HCT116 (cell line): Measurements from ENCODE around the gene CHST8. TPM values are rescaled to one million over a fixed set of nuclear protein-coding genes. Genes with fewer than 3 reads are reported as not detected.

Experiments
- ATAC-seq: fragments of 200-7000 bp; cut with Tn5 transposase; 2 replicates; pipeline ENCODE4 v1.9.1; 2020; ENCODE audit warnings: mild to moderate bottlenecking, moderate library complexity
- BruUV-seq: library from RNA; stranded (reverse); fragments of 400-500 nt; replicated peaks from 2 replicates; lab custom pipeline; 2021; lab: Mats Ljungman, UMichigan
- CTCF ChIA-PET: fragments of 300-600 bp; sonication (Branson Sonifier 250); formaldehyde crosslinking; loops from one replicate; lab custom pipeline; 2021; ENCODE audit warnings: antibody characterized with exemption; lab: Charles Lee
- POLR2A ChIA-PET: fragments of 300-600, 350-600 bp; sonication (Branson Sonifier 250); formaldehyde crosslinking; loops from one replicate; lab custom pipeline; 2021; ENCODE audit warnings: antibody characterized with exemption; lab: Charles Lee
- RAD21 ChIA-PET, 2 experiments: fragments of 300-600 bp; sonication (Branson Sonifier 250); formaldehyde crosslinking; loops; one replicate each; lab custom pipeline; 2023; ENCODE audit warnings: low total read pairs in 2 of 2; ENCODE audit not compliant: uncharacterized antibody in 2 of 2, unreplicated experiment in 2 of 2, low non-redundant PET in 1 of 2; lab: Charles Lee
- DNase-seq: peaks from one replicate; pipeline ENCODE4 v3.0.0-alpha.2; 2010; ENCODE audit warnings: low read depth, low spot score
- H2AFZ ChIP-seq: fragments of 200-600 bp; shearing (Covaris generic), sonication (generic); 2 replicates; pipeline ENCODE4 v1.6.1; 2017; ENCODE audit warnings: low read depth, mixed run types, mixed read lengths, antibody characterized with exemption, low read length; ENCODE audit not compliant: poor library complexity, severe bottlenecking
- H3K27ac ChIP-seq: 2 replicates; pipeline ENCODE4 v1.5.1; 2012; ENCODE audit warnings: low read depth, low read length
- H3K27me3 ChIP-seq: fragments of 200-600 bp; sonication (generic); 2 replicates; pipeline ENCODE4 v1.6.1; 2016; ENCODE audit warnings: mixed run types, low read length, mixed read lengths; ENCODE audit not compliant: insufficient read depth
- H3K36me3 ChIP-seq, 2 experiments: fragments of 200-500 bp in 1 of 2; fragments of 200-600 bp in 1 of 2; sonication (Bioruptor generic) in 1 of 2; sonication (generic) in 1 of 2; 2 replicates each; pipeline versions ENCODE4 v1.5.1 to v1.6.1; 2014 to 2016; ENCODE audit warnings: low read length in 2 of 2, inconsistent platforms in 1 of 2, mixed read lengths in 1 of 2, mixed run types in 1 of 2; ENCODE audit not compliant: insufficient read depth in 2 of 2, control insufficient read depth in 1 of 2
- H3K4me1 ChIP-seq, 2 experiments: fragments of 200-600 bp in 1 of 2; sonication (generic) in 1 of 2; 2 replicates each; pipeline versions ENCODE4 v1.5.1 to v1.6.1; 2012 to 2017; ENCODE audit warnings: low read length in 2 of 2, inconsistent platforms in 1 of 2, mild to moderate bottlenecking in 1 of 2, mixed read lengths in 1 of 2, mixed run types in 1 of 2, moderate library complexity in 1 of 2; ENCODE audit not compliant: insufficient read depth in 2 of 2, control insufficient read depth in 1 of 2
- H3K4me2 ChIP-seq: fragments of 200-600 bp; sonication (generic); 2 replicates; pipeline ENCODE4 v1.6.1; 2017; ENCODE audit warnings: mixed run types, low read length, mixed read lengths
- H3K4me3 ChIP-seq, 2 experiments: fragments of 200-600 bp in 1 of 2; sonication (generic) in 1 of 2; replicated peaks in 1 of 2; 2 replicates each; pipeline ENCODE4 v1.5.1; 2011 to 2016; ENCODE audit warnings: low read length in 2 of 2, control low read depth in 1 of 2, low read depth in 1 of 2, mild to moderate bottlenecking in 1 of 2, mixed read lengths in 1 of 2, mixed run types in 1 of 2
- H3K79me2 ChIP-seq: fragments of 200-600 bp; sonication (generic); 2 replicates; pipeline ENCODE4 v1.6.1; 2017; ENCODE audit warnings: mild to moderate bottlenecking, mixed run types, low read length, moderate library complexity, mixed read lengths; ENCODE audit not compliant: insufficient read depth
- H3K9ac ChIP-seq: fragments of 200-600 bp; sonication (generic); 2 replicates; pipeline ENCODE4 v1.6.1; 2016; ENCODE audit warnings: low read length, mixed read lengths
- H3K9me2 ChIP-seq: fragments of 200-600 bp; sonication (generic), shearing (Covaris generic); 2 replicates; pipeline ENCODE4 v1.6.1; 2017; ENCODE audit warnings: mixed run types, mild to moderate bottlenecking, moderate library complexity; ENCODE audit not compliant: insufficient read depth
- H3K9me3 ChIP-seq, 2 experiments: fragments of 200-500 bp in 1 of 2; fragments of 200-600 bp in 1 of 2; sonication (Bioruptor generic) in 1 of 2; sonication (generic) in 1 of 2; 2 replicates each; pipeline ENCODE4 v1.6.1; 2014 to 2017; ENCODE audit warnings: low read length in 2 of 2, mixed read lengths in 2 of 2, inconsistent platforms in 1 of 2, low read depth in 1 of 2, mild to moderate bottlenecking in 1 of 2, mixed run types in 1 of 2, moderate library complexity in 1 of 2; ENCODE audit not compliant: control insufficient read depth in 1 of 2, insufficient read depth in 1 of 2
- H4K20me1 ChIP-seq: fragments of 200-600 bp; sonication (generic), shearing (Covaris generic); 2 replicates; pipeline ENCODE4 v1.6.1; 2017; ENCODE audit warnings: mixed run types, mild to moderate bottlenecking, moderate library complexity; ENCODE audit not compliant: insufficient read depth
- CEBPB ChIP-seq: IDR thresholded peaks from 2 replicates; pipeline ENCODE4 v1.6.1; 2012; ENCODE audit warnings: low read depth
- CTCF ChIP-seq, 3 experiments: fragments of 200-600 bp in 1 of 3; sonication (generic) in 1 of 3; IDR thresholded peaks in 2 of 3; conservative IDR thresholded peaks in 1 of 3; 2 replicates each; pipeline ENCODE4 v1.5.1; 2012 to 2017; ENCODE audit warnings: low read depth in 2 of 3, low read length in 2 of 3, antibody characterized with exemption in 1 of 3, borderline replicate concordance in 1 of 3, control low read depth in 1 of 3, mild to moderate bottlenecking in 1 of 3, mixed read lengths in 1 of 3, mixed run types in 1 of 3, moderate library complexity in 1 of 3; ENCODE audit not compliant: insufficient read depth in 1 of 3
- ELF1 ChIP-seq: IDR thresholded peaks from 2 replicates; pipeline ENCODE4 v1.6.1; 2012; ENCODE audit warnings: low read depth, borderline replicate concordance
- EZH2phosphoT487 ChIP-seq: fragments of 200-600 bp; IDR thresholded peaks from 2 replicates; pipeline ENCODE4 v1.6.1; 2018; ENCODE audit warnings: antibody characterized with exemption, borderline replicate concordance
- POLR2AphosphoS5 ChIP-seq: IDR thresholded peaks from 2 replicates; pipeline ENCODE4 v1.6.1; 2011; ENCODE audit warnings: mild to moderate bottlenecking, low read depth, low read length, moderate library complexity
- RAD21 ChIP-seq: IDR thresholded peaks from 2 replicates; pipeline ENCODE4 v1.6.1; 2012; ENCODE audit warnings: low read depth, mild to moderate bottlenecking
- SIN3A ChIP-seq: IDR thresholded peaks from 2 replicates; pipeline ENCODE4 v1.6.1; 2012; ENCODE audit warnings: low read depth
- SRF ChIP-seq: IDR thresholded peaks from 2 replicates; pipeline ENCODE4 v1.6.1; 2012; ENCODE audit warnings: low read depth
- YY1 ChIP-seq: IDR thresholded peaks from 2 replicates; pipeline ENCODE4 v1.6.1; 2011; ENCODE audit warnings: low read length, low read depth, moderate library complexity, mild to moderate bottlenecking; ENCODE audit not compliant: insufficient replicate concordance; ENCODE audit errors: extremely low read depth
- ZBTB33 ChIP-seq: IDR thresholded peaks from 2 replicates; pipeline ENCODE4 v1.6.1; 2011; ENCODE audit warnings: mild to moderate bottlenecking, low read length, moderate library complexity; ENCODE audit not compliant: insufficient replicate concordance; ENCODE audit errors: extremely low read depth
- ZNF274 ChIP-seq: fragments of 200-500 bp; sonication (Bioruptor generic); IDR thresholded peaks from 2 replicates; pipeline ENCODE4 v1.6.1; 2014; ENCODE audit warnings: mild to moderate bottlenecking, low read depth, low read length, inconsistent platforms
- intact Hi-C: fragments of 100-400 bp; cut with micrococcal nuclease; formaldehyde crosslinking; loops from 2 replicates; pipeline ENCODE4 v1.10.0; 2022
- total RNA-seq: library from RNA; stranded (reverse); gene quantifications from one replicate; pipeline ENCODE4 v1.2.1, GENCODE V29; 2021; ENCODE audit not compliant: unreplicated experiment
- TF ChIP-seq, protein P1 (sequence below): IDR thresholded peaks from 2 replicates; pipeline ENCODE4 v1.6.1; 2012; ENCODE audit warnings: low read depth

The CHST8 gene
- total RNA-seq, 1 experiment from 2014 or later = not detected

DNA sequence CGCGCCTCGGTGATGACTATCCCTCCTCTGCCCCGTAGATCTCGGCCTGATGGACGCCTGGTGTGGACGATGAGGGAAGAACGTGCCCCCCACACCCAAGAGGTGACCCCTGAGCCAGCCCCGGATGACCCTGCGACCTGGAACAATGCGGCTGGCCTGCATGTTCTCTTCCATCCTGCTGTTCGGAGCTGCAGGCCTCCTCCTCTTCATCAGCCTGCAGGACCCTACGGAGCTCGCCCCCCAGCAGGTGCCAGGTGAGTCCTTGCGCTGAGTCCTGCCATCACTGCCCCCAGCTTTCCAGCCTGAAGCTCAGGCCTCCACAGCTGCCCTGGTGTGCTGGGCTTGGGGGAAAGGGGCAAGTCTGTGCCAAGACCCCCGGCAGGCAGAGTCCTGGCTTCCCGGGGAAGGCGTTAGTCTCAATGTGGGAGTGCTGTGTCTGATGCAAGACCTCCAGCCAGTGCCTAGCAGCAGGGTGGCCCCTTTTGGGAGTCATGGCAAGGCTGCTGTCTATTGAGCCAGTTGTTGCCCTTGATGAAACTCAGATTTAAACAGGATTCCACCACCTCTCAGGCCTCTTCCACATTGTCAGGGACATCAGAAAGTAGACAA is 67.5 kb downstream of the CHST8 start:
- no TSS peak for BruUV-seq
- H3K4me2 ChIP-seq = no peak overlapping the region
- H4K20me1 ChIP-seq = no peaks in the 10 kb centered on the region
- H3K79me2 ChIP-seq = no peaks in the 10 kb centered on the region
- TF ChIP-seq POLR2AphosphoS5 (no peak), ZBTB33 (no peak), ZNF274 (no peak), ELF1 (no peak), CEBPB (no peak), CTCF (IDR thresholded peaks at IDR 0.05 in 2 of 3, conservative IDR thresholded peaks at IDR 0.05 in 1 of 3; ENCODE audit: borderline replicate concordance in 1 of 3, insufficient read depth in 1 of 3, low read depth in 2 of 3, low read length in 2 of 3) (no peak), SRF (no peak), YY1 (no peak), EZH2phosphoT487 (no peak), RAD21 (no peak), SIN3A (no peak)
- TF ChIP-seq, protein P1, sequence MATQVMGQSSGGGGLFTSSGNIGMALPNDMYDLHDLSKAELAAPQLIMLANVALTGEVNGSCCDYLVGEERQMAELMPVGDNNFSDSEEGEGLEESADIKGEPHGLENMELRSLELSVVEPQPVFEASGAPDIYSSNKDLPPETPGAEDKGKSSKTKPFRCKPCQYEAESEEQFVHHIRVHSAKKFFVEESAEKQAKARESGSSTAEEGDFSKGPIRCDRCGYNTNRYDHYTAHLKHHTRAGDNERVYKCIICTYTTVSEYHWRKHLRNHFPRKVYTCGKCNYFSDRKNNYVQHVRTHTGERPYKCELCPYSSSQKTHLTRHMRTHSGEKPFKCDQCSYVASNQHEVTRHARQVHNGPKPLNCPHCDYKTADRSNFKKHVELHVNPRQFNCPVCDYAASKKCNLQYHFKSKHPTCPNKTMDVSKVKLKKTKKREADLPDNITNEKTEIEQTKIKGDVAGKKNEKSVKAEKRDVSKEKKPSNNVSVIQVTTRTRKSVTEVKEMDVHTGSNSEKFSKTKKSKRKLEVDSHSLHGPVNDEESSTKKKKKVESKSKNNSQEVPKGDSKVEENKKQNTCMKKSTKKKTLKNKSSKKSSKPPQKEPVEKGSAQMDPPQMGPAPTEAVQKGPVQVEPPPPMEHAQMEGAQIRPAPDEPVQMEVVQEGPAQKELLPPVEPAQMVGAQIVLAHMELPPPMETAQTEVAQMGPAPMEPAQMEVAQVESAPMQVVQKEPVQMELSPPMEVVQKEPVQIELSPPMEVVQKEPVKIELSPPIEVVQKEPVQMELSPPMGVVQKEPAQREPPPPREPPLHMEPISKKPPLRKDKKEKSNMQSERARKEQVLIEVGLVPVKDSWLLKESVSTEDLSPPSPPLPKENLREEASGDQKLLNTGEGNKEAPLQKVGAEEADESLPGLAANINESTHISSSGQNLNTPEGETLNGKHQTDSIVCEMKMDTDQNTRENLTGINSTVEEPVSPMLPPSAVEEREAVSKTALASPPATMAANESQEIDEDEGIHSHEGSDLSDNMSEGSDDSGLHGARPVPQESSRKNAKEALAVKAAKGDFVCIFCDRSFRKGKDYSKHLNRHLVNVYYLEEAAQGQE = no peak
- H3K36me3 ChIP-seq = no peaks in the 10 kb centered on the region
- no peaks in the 10 kb centered on the region for H3K9me3 ChIP-seq
- no peak overlapping the region for H3K27ac ChIP-seq
- ChIA-PET POLR2A (no interaction called here), CTCF (no interaction called here), RAD21 (no interaction called here)
- peaks cover 13% of the 10 kb centered on the region for H3K27me3 ChIP-seq
- no peaks in the 10 kb centered on the region for H3K9me2 ChIP-seq
- H3K9ac ChIP-seq = no peak overlapping the region
- DNase-seq = no peak
- no peak for ATAC-seq
- H3K4me3 ChIP-seq = no peak overlapping the region
- intact Hi-C loops = no loop called here
- H2AFZ ChIP-seq = no peak overlapping the region
- no peaks in the 10 kb centered on the region for H3K4me1 ChIP-seq
